Measurements from ENCODE around the gene TMIGD1. TPM values are rescaled to one million over a fixed set of nuclear protein-coding genes. Genes with fewer than 3 reads are reported as not detected.

The TMIGD1 gene
- total and polyA plus RNA-seq, 2 donors (not counting 1 experiment from before 2014, with no cell fraction given): not detected

DNA sequence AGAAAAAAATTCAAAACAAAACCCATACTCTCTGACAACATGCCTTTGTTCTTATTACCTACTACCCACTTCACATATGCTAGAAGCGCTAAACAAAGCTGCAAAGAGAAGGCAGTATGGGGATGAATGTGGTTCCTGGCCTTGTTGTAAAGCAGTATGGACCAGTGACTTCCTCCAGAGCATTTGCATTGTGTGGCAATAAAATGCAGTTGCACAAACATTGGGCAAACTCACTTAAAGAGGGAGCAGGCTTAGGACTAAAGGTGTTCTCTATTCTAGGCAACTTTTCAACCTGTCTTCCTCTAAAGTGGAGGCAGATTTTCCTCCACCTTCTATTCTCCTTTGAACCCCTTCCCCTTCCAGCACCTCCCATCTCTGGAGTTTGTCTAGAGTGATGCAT is 17.1 kb downstream of the TMIGD1 start:
- Histone ChIP-seq H4K20me1 (ENCODE audit: control insufficient read depth, insufficient read depth, low read length, poor library complexity, severe bottlenecking) (no peaks in the 10 kb centered on the region), H3K4me2 (replicated peaks; ENCODE audit: low read depth, low read length, poor library complexity, severe bottlenecking) (no peak overlapping the region), H3K36me3 (replicated peaks in 1 of 2; ENCODE audit: control extremely low read depth in 1 of 2, control insufficient read depth in 1 of 2, extremely low read depth in 1 of 2, insufficient read depth in 2 of 2, low read length in 1 of 2) (no peaks in the 10 kb centered on the region), H3K27me3 (replicated peaks in 1 of 4; ENCODE audit: control extremely low read depth in 1 of 4, control insufficient read depth in 3 of 4, insufficient read depth in 4 of 4, low read length in 3 of 4) (no peaks in the 10 kb centered on the region), H3K4me1 (ENCODE audit: control insufficient read depth in 2 of 2, insufficient read depth in 2 of 2, low read length in 2 of 2) (no peaks in the 10 kb centered on the region), H3K9me3 (ENCODE audit: control extremely low read depth in 1 of 3, control insufficient read depth in 2 of 3, insufficient read depth in 1 of 3, low read length in 2 of 3) (no peaks in the 10 kb centered on the region), H3K79me2 (ENCODE audit: control insufficient read depth, insufficient read depth, low read length) (no peaks in the 10 kb centered on the region), H3K9ac (ENCODE audit: low read length) (no peak overlapping the region), H3K27ac (ENCODE audit: low read length in 2 of 2) (no peak overlapping the region), H2AFZ (ENCODE audit: insufficient read depth, low read depth, low read length, poor library complexity, severe bottlenecking) (no peak overlapping the region), H3K4me3 (ENCODE audit: control extremely low read depth in 1 of 5, extremely low read depth in 1 of 5, insufficient read depth in 1 of 5, low read depth in 2 of 5, low read length in 4 of 5) (no peak overlapping the region)
- CTCF ChIA-PET: no interaction called here
- peaks cover 20% of the 10 kb centered on the region for H3K27me3 Mint-ChIP-seq
- H3K4me3 Mint-ChIP-seq: no peak overlapping the region
- intact Hi-C loops (cut with micrococcal nuclease): no loop called here
- H3K9me3 Mint-ChIP-seq (ENCODE audit: insufficient read depth): no peaks in the 10 kb centered on the region
- no peak overlapping the region for H3K27ac Mint-ChIP-seq
- DNase-seq (no peak), ATAC-seq (ENCODE audit: low read depth) (no peak)
- POLR2A ChIA-PET: no interaction called here
- no CpG with 5 or more reads among the region's 1 CpG for WGBS (ENCODE audit: insufficient coverage)
- TF ChIP-seq, protein P1, sequence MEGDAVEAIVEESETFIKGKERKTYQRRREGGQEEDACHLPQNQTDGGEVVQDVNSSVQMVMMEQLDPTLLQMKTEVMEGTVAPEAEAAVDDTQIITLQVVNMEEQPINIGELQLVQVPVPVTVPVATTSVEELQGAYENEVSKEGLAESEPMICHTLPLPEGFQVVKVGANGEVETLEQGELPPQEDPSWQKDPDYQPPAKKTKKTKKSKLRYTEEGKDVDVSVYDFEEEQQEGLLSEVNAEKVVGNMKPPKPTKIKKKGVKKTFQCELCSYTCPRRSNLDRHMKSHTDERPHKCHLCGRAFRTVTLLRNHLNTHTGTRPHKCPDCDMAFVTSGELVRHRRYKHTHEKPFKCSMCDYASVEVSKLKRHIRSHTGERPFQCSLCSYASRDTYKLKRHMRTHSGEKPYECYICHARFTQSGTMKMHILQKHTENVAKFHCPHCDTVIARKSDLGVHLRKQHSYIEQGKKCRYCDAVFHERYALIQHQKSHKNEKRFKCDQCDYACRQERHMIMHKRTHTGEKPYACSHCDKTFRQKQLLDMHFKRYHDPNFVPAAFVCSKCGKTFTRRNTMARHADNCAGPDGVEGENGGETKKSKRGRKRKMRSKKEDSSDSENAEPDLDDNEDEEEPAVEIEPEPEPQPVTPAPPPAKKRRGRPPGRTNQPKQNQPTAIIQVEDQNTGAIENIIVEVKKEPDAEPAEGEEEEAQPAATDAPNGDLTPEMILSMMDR (IDR thresholded peaks at IDR 0.05): no peak
- no peak for TF ChIP-seq EZH2 (IDR thresholded peaks at IDR 0.05; ENCODE audit: borderline replicate concordance, insufficient read depth, low read depth, low read length, poor library complexity, severe bottlenecking)
- no peaks in the 10 kb centered on the region for H3K4me1 Mint-ChIP-seq

DNA sequence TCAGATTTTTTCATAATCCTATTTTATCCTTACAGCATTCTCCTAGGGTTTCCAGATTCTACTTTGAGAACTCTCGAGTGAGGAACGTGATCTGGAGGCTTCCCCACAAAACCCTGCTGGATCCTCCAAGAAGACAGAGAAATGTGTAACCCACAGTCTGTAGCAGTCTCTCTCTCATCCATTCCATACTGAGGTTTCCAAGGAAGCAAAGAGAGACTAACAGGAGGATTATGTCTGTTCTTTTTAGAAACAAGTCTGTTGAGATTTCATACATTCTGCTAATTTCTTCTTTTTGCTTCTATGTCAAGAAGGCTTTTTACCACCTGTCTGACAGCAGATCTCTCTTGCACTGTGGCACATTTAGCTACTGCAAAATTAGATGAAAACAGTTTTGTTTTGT is 18.8 kb downstream of the TMIGD1 start:
- intact Hi-C loops (cut with micrococcal nuclease): no loop called here
- WGBS (ENCODE audit: insufficient coverage): 100% methylated on average over 2 of the region's 2 CpGs
- DNase-seq (no peak), ATAC-seq (ENCODE audit: low read depth) (no peak)
- H3K9me3 Mint-ChIP-seq (ENCODE audit: insufficient read depth): no peaks in the 10 kb centered on the region
- no peaks in the 10 kb centered on the region for H3K4me1 Mint-ChIP-seq
- no peak overlapping the region for H3K4me3 ChIP-seq (ENCODE audit: control extremely low read depth in 1 of 5, extremely low read depth in 1 of 5, insufficient read depth in 1 of 5, low read depth in 2 of 5, low read length in 4 of 5)
- H3K4me1 ChIP-seq (ENCODE audit: control insufficient read depth in 2 of 2, insufficient read depth in 2 of 2, low read length in 2 of 2): no peaks in the 10 kb centered on the region
- H3K36me3 ChIP-seq (replicated peaks in 1 of 2; ENCODE audit: control extremely low read depth in 1 of 2, control insufficient read depth in 1 of 2, extremely low read depth in 1 of 2, insufficient read depth in 2 of 2, low read length in 1 of 2): no peaks in the 10 kb centered on the region
- ChIA-PET POLR2A (no interaction called here), CTCF (interaction anchor here (0.9 kb wide), 1 partner anchor 11 kb away, joined by 3 read pairs; no protein-coding TSS in a partner anchor)
- H3K9me3 ChIP-seq (ENCODE audit: control extremely low read depth in 1 of 3, control insufficient read depth in 2 of 3, insufficient read depth in 1 of 3, low read length in 2 of 3): no peaks in the 10 kb centered on the region
- H3K27me3 Mint-ChIP-seq: peaks cover 20% of the 10 kb centered on the region
- H3K27ac ChIP-seq (ENCODE audit: low read length in 2 of 2): no peak overlapping the region
- TF ChIP-seq, protein P1 (IDR thresholded peaks at IDR 0.05): no peak
- TF ChIP-seq EZH2 (IDR thresholded peaks at IDR 0.05; ENCODE audit: borderline replicate concordance, insufficient read depth, low read depth, low read length, poor library complexity, severe bottlenecking): no peak
- H2AFZ ChIP-seq (ENCODE audit: insufficient read depth, low read depth, low read length, poor library complexity, severe bottlenecking): no peak overlapping the region
- no peaks in the 10 kb centered on the region for H3K79me2 ChIP-seq (ENCODE audit: control insufficient read depth, insufficient read depth, low read length)
- H3K4me3 Mint-ChIP-seq: no peak overlapping the region
- no peak overlapping the region for H3K27ac Mint-ChIP-seq
- H4K20me1 ChIP-seq (ENCODE audit: control insufficient read depth, insufficient read depth, low read length, poor library complexity, severe bottlenecking): no peaks in the 10 kb centered on the region
- H3K4me2 ChIP-seq (replicated peaks; ENCODE audit: low read depth, low read length, poor library complexity, severe bottlenecking): no peak overlapping the region
- no peaks in the 10 kb centered on the region for H3K27me3 ChIP-seq (replicated peaks in 1 of 4; ENCODE audit: control extremely low read depth in 1 of 4, control insufficient read depth in 3 of 4, insufficient read depth in 4 of 4, low read length in 3 of 4)
- no peak overlapping the region for H3K9ac ChIP-seq (ENCODE audit: low read length)
